CD4-positive, alpha-beta T cell (primary cell): ENCODE results near the gene TTC36. TPM values are rescaled to one million over a fixed set of nuclear protein-coding genes. Genes with fewer than 3 reads are reported as not detected.
A peak's percentile ranks its signal among the peaks of the same experiment; 100 is the strongest.

ENCODE experiments used
- ATAC-seq: fragments of 200-7000 bp; cut with Tn5 transposase; one replicate; pipeline ENCODE4 v1.10.0; 2022; ENCODE audit warnings: mild to moderate bottlenecking; ENCODE audit not compliant: poor library complexity
- CTCF ChIA-PET: fragments of 350-600 bp; sonication (Branson Sonifier 250); formaldehyde crosslinking; loops from one replicate; lab custom pipeline; 2021; ENCODE audit warnings: antibody characterized with exemption, inconsistent platforms; lab: Charles Lee
- POLR2A ChIA-PET: fragments of 350-600 bp; sonication (Branson Sonifier 250); formaldehyde crosslinking; loops from one replicate; lab custom pipeline; 2021; ENCODE audit warnings: antibody characterized with exemption, inconsistent platforms; lab: Charles Lee
- DNase-seq, 14 experiments: peaks; one replicate each; pipeline ENCODE4 v3.0.0-alpha.2; 2013 to 2020; ENCODE audit warnings: mixed read lengths in 2 of 14
- H3K27ac ChIP-seq, 2 donors: one replicate each; pipeline versions ENCODE4 v1.5.1 to v1.7.0; 2013; ENCODE audit warnings: low read length in 2 of 2, low read depth in 1 of 2, mild to moderate bottlenecking in 1 of 2
- H3K27me3 ChIP-seq, 2 experiments: 1 replicate in 1 of 2; 2 replicates in 1 of 2; pipeline versions ENCODE4 v1.6.1 to v1.7.0; 2013; ENCODE audit warnings: low read length in 2 of 2, control low read depth in 1 of 2, mild to moderate bottlenecking in 1 of 2, moderate library complexity in 1 of 2; ENCODE audit not compliant: insufficient read depth in 2 of 2, control insufficient read depth in 1 of 2
- H3K36me3 ChIP-seq: one replicate; pipeline ENCODE4 v1.6.1; 2013; ENCODE audit warnings: low read length, control low read depth; ENCODE audit not compliant: insufficient read depth
- H3K4me1 ChIP-seq: one replicate; pipeline ENCODE4 v1.6.1; 2013; ENCODE audit warnings: low read length, control low read depth; ENCODE audit not compliant: insufficient read depth
- H3K4me3 ChIP-seq: one replicate; pipeline ENCODE4 v1.5.1; 2013; ENCODE audit warnings: mild to moderate bottlenecking, low read length, moderate library complexity
- H3K9me3 ChIP-seq, 2 experiments: 1 replicate in 1 of 2; 2 replicates in 1 of 2; pipeline versions ENCODE4 v1.6.1 to v1.7.0; 2013; ENCODE audit warnings: low read length in 2 of 2, mild to moderate bottlenecking in 2 of 2, control low read depth in 1 of 2, moderate library complexity in 1 of 2; ENCODE audit not compliant: control insufficient read depth in 1 of 2, insufficient read depth in 1 of 2
- H3K27ac Mint-ChIP-seq: one replicate; pipeline ENCODE4 v1.8.0; 2020; ENCODE audit warnings: mixed read lengths
- H3K27me3 Mint-ChIP-seq: one replicate; pipeline ENCODE4 v1.8.0; 2021; ENCODE audit warnings: mixed read lengths
- H3K36me3 Mint-ChIP-seq: one replicate; pipeline ENCODE4 v1.8.0; 2021; ENCODE audit warnings: low read depth, mixed read lengths
- H3K4me1 Mint-ChIP-seq: one replicate; pipeline ENCODE4 v1.8.0; 2021; ENCODE audit warnings: low read depth, mixed read lengths
- H3K4me3 Mint-ChIP-seq: one replicate; pipeline ENCODE4 v1.8.0; 2020; ENCODE audit warnings: mild to moderate bottlenecking, mixed read lengths
- H3K9me3 Mint-ChIP-seq: one replicate; pipeline ENCODE4 v1.8.0; 2020; ENCODE audit warnings: mixed read lengths
- CTCF ChIP-seq: fragments of 200-600 bp; IDR thresholded peaks from one replicate; pipeline ENCODE4 v1.8.0; 2022; ENCODE audit warnings: antibody characterized with exemption, mild to moderate bottlenecking
- intact Hi-C, 2 experiments: fragments of 100-400 bp; cut with DNase I in 1 of 2; cut with micrococcal nuclease in 1 of 2; formaldehyde crosslinking; loops; one replicate each; pipeline versions ENCODE4 v1.15.1 to v1.9.0; 2023 to 2025; cut with DNase I, micrococcal nuclease
- total RNA-seq, 174 experiments: library from RNA in 2 of 174; stranded (reverse) in 2 of 174; gene quantifications; one replicate each; pipeline ENCODE4 v1.2.3 and lab custom pipeline; 2021 to 2026

Gene TTC36
- total RNA-seq, 2 experiments from 2014 or later, result 0.30 to 0.56 TPM

GRCh38 chr11:118503216-118503615 lies 24.1 kb upstream of the TTC36 start:
- peaks cover 6% of the 10 kb centered on the region for H3K4me1 Mint-ChIP-seq
- DNase-seq (no peak), ATAC-seq (no peak)
- H3K27me3 ChIP-seq, result no peaks in the 10 kb centered on the region
- no peak overlapping the region for H3K4me3 Mint-ChIP-seq
- peaks cover 99% of the 10 kb centered on the region for H3K36me3 ChIP-seq
- H3K27ac ChIP-seq, result no peak overlapping the region
- no peaks in the 10 kb centered on the region for H3K27me3 Mint-ChIP-seq
- peaks cover 98% of the 10 kb centered on the region for H3K36me3 Mint-ChIP-seq
- H3K4me1 ChIP-seq, result no peaks in the 10 kb centered on the region
- H3K27ac Mint-ChIP-seq, result no peak overlapping the region
- no peak overlapping the region for H3K4me3 ChIP-seq
- H3K9me3 Mint-ChIP-seq, result no peaks in the 10 kb centered on the region
- H3K9me3 ChIP-seq, result no peaks in the 10 kb centered on the region
- TF ChIP-seq CTCF, result no peak
- ChIA-PET CTCF (no interaction called here), POLR2A (no interaction called here)
- intact Hi-C loops, result no loop called here

GRCh38 chr11:118511601-118512000 lies 15.7 kb upstream of the TTC36 start:
- Mint-ChIP-seq H3K27me3 (no peaks in the 10 kb centered on the region), H3K4me3 (no peak overlapping the region), H3K9me3 (no peaks in the 10 kb centered on the region), H3K27ac (peak overlapping the region; percentile 24), H3K4me1 (peaks cover 21% of the 10 kb centered on the region), H3K36me3 (peaks cover 93% of the 10 kb centered on the region)
- Histone ChIP-seq H3K4me3 (no peak overlapping the region), H3K9me3 (no peaks in the 10 kb centered on the region), H3K27me3 (no peaks in the 10 kb centered on the region), H3K27ac (no peak overlapping the region), H3K4me1 (peaks cover 6% of the 10 kb centered on the region), H3K36me3 (peaks cover 94% of the 10 kb centered on the region)
- POLR2A ChIA-PET, result no interaction called here
- DNase-seq (no peak), ATAC-seq (no peak)
- intact Hi-C loops, result no loop called here
- TF ChIP-seq CTCF, result no peak
- CTCF ChIA-PET, result no interaction called here

GRCh38 chr11:118514103-118514502 lies 13.2 kb upstream of the TTC36 start:
- Mint-ChIP-seq H3K4me1 (peaks cover 21% of the 10 kb centered on the region), H3K27ac (peak overlapping the region; percentile 47), H3K9me3 (no peaks in the 10 kb centered on the region), H3K27me3 (no peaks in the 10 kb centered on the region), H3K4me3 (no peak overlapping the region), H3K36me3 (peaks cover 86% of the 10 kb centered on the region)
- no peak for TF ChIP-seq CTCF
- H3K9me3 ChIP-seq, result no peaks in the 10 kb centered on the region
- ChIA-PET POLR2A (interaction anchor here (0.6 to 1.0 kb wide), 2 partner anchors 22 to 316 kb away, joined by 3 to 4 read pairs; no protein-coding TSS in a partner anchor), CTCF (interaction anchor here (1.1 kb wide), 1 partner anchor 63 kb away, joined by 6 read pairs; no protein-coding TSS in a partner anchor)
- DNase-seq (peak in 3 of 14 experiments; percentile 23 to 41 (median 33)), ATAC-seq (peak; percentile 79)
- peaks cover 86% of the 10 kb centered on the region for H3K36me3 ChIP-seq
- no peak overlapping the region for H3K27ac ChIP-seq
- H3K4me3 ChIP-seq, result no peak overlapping the region
- H3K27me3 ChIP-seq, result no peaks in the 10 kb centered on the region
- intact Hi-C loops, result no loop called here
- H3K4me1 ChIP-seq, result peaks cover 6% of the 10 kb centered on the region
